GM10248 (cell line): Measurements from ENCODE around the gene RGS1.

ENCODE experiments used
- CTCF ChIA-PET: fragments of 300-600 bp; sonication (Branson Sonifier 250); formaldehyde crosslinking; extraction: SDS; loops from one replicate; lab custom pipeline; 2021; ENCODE audit warnings: antibody characterized with exemption; lab: Yijun Ruan, JAX
- POLR2A ChIA-PET: fragments of 350-650 bp; sonication (Branson Sonifier 250); formaldehyde crosslinking; extraction: SDS; loops from one replicate; lab custom pipeline; 2020; ENCODE audit warnings: antibody characterized with exemption; lab: Yijun Ruan, JAX
- DNase-seq: peaks from one replicate; pipeline ENCODE4 v3.0.0; 2012; ENCODE audit errors: extremely low spot score
- CTCF ChIP-seq: IDR thresholded peaks from 2 replicates; pipeline ENCODE4 v1.5.1; 2012; ENCODE audit warnings: mild to moderate bottlenecking, low read depth; ENCODE audit errors: extremely low read depth, missing control alignments, control extremely low read depth

The RGS1 gene

GRCh38 chr1:192626366-192627179 lies 51.0 kb downstream of the RGS1 start:
- no peak for DNase-seq
- ChIA-PET CTCF (interaction anchor here (0.8 to 2.5 kb wide), 6 partner anchors 10 to 152 kb away, joined by 3 to 9 read pairs (median 4); no protein-coding TSS in a partner anchor), POLR2A (no interaction called here)
- no peak for TF ChIP-seq CTCF

GRCh38 chr1:192627901-192628300 lies 52.3 kb downstream of the RGS1 start:
- ChIA-PET POLR2A (interaction anchor here (0.6 kb wide), 1 partner anchor 99 kb away, joined by 4 read pairs; no protein-coding TSS in a partner anchor), CTCF (interaction anchor here (0.8 to 2.5 kb wide), 6 partner anchors 9 to 150 kb away, joined by 3 to 9 read pairs (median 4); no protein-coding TSS in a partner anchor)
- DNase-seq, result no peak
- TF ChIP-seq CTCF, result no peak

GRCh38 chr1:192628396-192629057 lies 53.0 kb downstream of the RGS1 start:
- no peak for TF ChIP-seq CTCF
- POLR2A ChIA-PET, result interaction anchor here (0.6 kb wide), 1 partner anchor 98 kb away, joined by 4 read pairs; no protein-coding TSS in a partner anchor
- CTCF ChIA-PET, result interaction anchor here (0.8 to 2.5 kb wide), 6 partner anchors 9 to 151 kb away, joined by 3 to 9 read pairs (median 4); no protein-coding TSS in a partner anchor
- no peak for DNase-seq

GRCh38 chr1:192629612-192630011 lies 54.0 kb downstream of the RGS1 start:
- no peak for DNase-seq
- ChIA-PET CTCF (interaction anchor here (1.2 to 1.5 kb wide), 3 partner anchors 10 to 19 kb away, joined by 4 to 6 read pairs (median 5); no protein-coding TSS in a partner anchor), POLR2A (no interaction called here)
- TF ChIP-seq CTCF, result no peak
